ENCODE results near the gene WNT5A. TPM values are rescaled to one million over a fixed set of nuclear protein-coding genes. Genes with fewer than 3 reads are reported as not detected.

Gene WNT5A
- total RNA-seq, 1 experiment from 2014 or later, result 174 TPM

GRCh38 chr3:55461896-55462295 is 25.2 kb downstream of the WNT5A start:
- H3F3A ChIP-seq (ENCODE audit: insufficient read depth, low read depth), result no peaks in the 10 kb centered on the region
- intact Hi-C loops (cut with micrococcal nuclease; ENCODE audit: unreplicated experiment), result no loop called here
- no peak overlapping the region for H3K4me3 ChIP-seq
- H4K20me1 ChIP-seq (ENCODE audit: insufficient read depth), result no peaks in the 10 kb centered on the region
- H3K27ac ChIP-seq, result no peak overlapping the region
- no peaks in the 10 kb centered on the region for H3K9me2 ChIP-seq (ENCODE audit: insufficient read depth)
- H3K4me2 ChIP-seq, result no peak overlapping the region
- no TSS peak for BruUV-seq (replicated peaks)
- CTCF ChIA-PET, result no interaction called here
- no peak overlapping the region for H2AFZ ChIP-seq
- H3K9me3 ChIP-seq (ENCODE audit: insufficient read depth, low read depth), result no peaks in the 10 kb centered on the region
- POLR2A ChIA-PET (ENCODE audit: unreplicated experiment), result no interaction called here
- TF ChIP-seq CTCF (conservative IDR thresholded peaks at IDR 0.05) (no peak), EZH2 (IDR thresholded peaks at IDR 0.05; ENCODE audit: low read depth) (no peak)
- H3K79me2 ChIP-seq (ENCODE audit: low read depth), result no peaks in the 10 kb centered on the region
- peak in 1 of 2 experiments; percentile 42 for DNase-seq
- no peaks in the 10 kb centered on the region for H3K27me3 ChIP-seq (ENCODE audit: insufficient read depth, low read depth)
- no peaks in the 10 kb centered on the region for H3K36me3 ChIP-seq (ENCODE audit: low read depth)
- H3K4me1 ChIP-seq (replicated peaks; ENCODE audit: insufficient read depth), result no peaks in the 10 kb centered on the region

GRCh38 chr3:55459838-55460237 is 27.3 kb downstream of the WNT5A start:
- no peaks in the 10 kb centered on the region for H3F3A ChIP-seq (ENCODE audit: insufficient read depth, low read depth)
- intact Hi-C loops (cut with micrococcal nuclease; ENCODE audit: unreplicated experiment), result no loop called here
- H4K20me1 ChIP-seq (ENCODE audit: insufficient read depth), result no peaks in the 10 kb centered on the region
- H3K4me1 ChIP-seq (replicated peaks; ENCODE audit: insufficient read depth), result no peaks in the 10 kb centered on the region
- no TSS peak for BruUV-seq (replicated peaks)
- H3K36me3 ChIP-seq (ENCODE audit: low read depth), result no peaks in the 10 kb centered on the region
- CTCF ChIA-PET, result no interaction called here
- H3K4me3 ChIP-seq, result no peak overlapping the region
- no peak overlapping the region for H3K27ac ChIP-seq
- H3K27me3 ChIP-seq (ENCODE audit: insufficient read depth, low read depth), result no peaks in the 10 kb centered on the region
- DNase-seq, result no peak
- POLR2A ChIA-PET (ENCODE audit: unreplicated experiment), result interaction anchor here (0.6 kb wide), 1 partner anchor 130 kb away, joined by 5 read pairs; no protein-coding TSS in a partner anchor
- TF ChIP-seq EZH2 (IDR thresholded peaks at IDR 0.05; ENCODE audit: low read depth) (no peak), CTCF (conservative IDR thresholded peaks at IDR 0.05) (no peak)
- H2AFZ ChIP-seq, result no peak overlapping the region
- H3K4me2 ChIP-seq, result no peak overlapping the region
- no peaks in the 10 kb centered on the region for H3K9me2 ChIP-seq (ENCODE audit: insufficient read depth)
- no peaks in the 10 kb centered on the region for H3K9me3 ChIP-seq (ENCODE audit: insufficient read depth, low read depth)
- no peaks in the 10 kb centered on the region for H3K79me2 ChIP-seq (ENCODE audit: low read depth)

- Histone ChIP-seq H3K4me2 (no peak overlapping the region), H4K20me1 (ENCODE audit: insufficient read depth) (no peaks in the 10 kb centered on the region), H3K27ac (no peak overlapping the region), H3K4me1 (replicated peaks; ENCODE audit: insufficient read depth) (no peaks in the 10 kb centered on the region), H3K27me3 (ENCODE audit: insufficient read depth, low read depth) (no peaks in the 10 kb centered on the region), H3F3A (ENCODE audit: insufficient read depth, low read depth) (no peaks in the 10 kb centered on the region), H2AFZ (no peak overlapping the region), H3K79me2 (ENCODE audit: low read depth) (no peaks in the 10 kb centered on the region), H3K9me2 (ENCODE audit: insufficient read depth) (no peaks in the 10 kb centered on the region), H3K9me3 (ENCODE audit: insufficient read depth, low read depth) (no peaks in the 10 kb centered on the region), H3K36me3 (ENCODE audit: low read depth) (no peaks in the 10 kb centered on the region), H3K4me3 (no peak overlapping the region)
- POLR2A ChIA-PET (ENCODE audit: unreplicated experiment), result no interaction called here
- intact Hi-C loops (cut with micrococcal nuclease; ENCODE audit: unreplicated experiment), result no loop called here
- TF ChIP-seq CTCF (conservative IDR thresholded peaks at IDR 0.05) (no peak), EZH2 (IDR thresholded peaks at IDR 0.05; ENCODE audit: low read depth) (no peak)
- no peak for DNase-seq
- CTCF ChIA-PET, result no interaction called here
- no TSS peak for BruUV-seq (replicated peaks)
These were observed 28.8 kb downstream of the WNT5A start for GRCh38 chr3:55458181-55458790.

Data from PC-9 (cell line).